Testis (tissue), 2 donors: Measurements from ENCODE around the gene CDK14.

Experiments used
- CTCF ChIP-seq, 3 experiments: fragments of 450-650 bp in 2 of 3; fragments of 200-600 bp in 1 of 3; sonication (generic) in 1 of 3; IDR thresholded peaks; one replicate each; pipeline ENCODE4 v1.5.1; 2016 to 2019; ENCODE audit warnings: antibody characterized with exemption in 3 of 3, mild to moderate bottlenecking in 2 of 3, moderate library complexity in 1 of 3
- POLR2A ChIP-seq: fragments of 450-650 bp; IDR thresholded peaks from one replicate; pipeline ENCODE4 v1.6.1; 2017; ENCODE audit warnings: antibody characterized with exemption, mild to moderate bottlenecking, moderate library complexity

- no peak for TF ChIP-seq CTCF (IDR thresholded peaks at IDR 0.05)
- no peak for TF ChIP-seq POLR2A
Observed at GRCh38 chr7:90693939-90694338, 97.8 kb downstream of the CDK14 start.
